K562 (cell line): ENCODE data around the gene CHST13. TPM values are rescaled to one million over a fixed set of nuclear protein-coding genes. Genes with fewer than 3 reads are reported as not detected.

Source experiments
- CEBPB ChIP-seq: fragments of 450-650 bp; IDR thresholded peaks from 2 replicates; pipeline ENCODE4 v1.6.1; 2016; ENCODE audit warnings: missing genetic modification characterization, missing compliant biosample characterization
- MCM3 ChIP-seq: fragments of 450-650 bp; IDR thresholded peaks from 2 replicates; pipeline ENCODE4 v1.6.1; 2016
- MEF2D ChIP-seq: conservative IDR thresholded peaks from 2 replicates; pipeline ENCODE4 v1.6.1; 2016; ENCODE audit warnings: low read depth, missing genetic modification characterization, missing compliant biosample characterization
- NRF1 ChIP-seq, 2 experiments: fragments of 450-650 bp; IDR thresholded peaks in 1 of 2; conservative IDR thresholded peaks in 1 of 2; 2 replicates each; pipeline ENCODE4 v1.6.1; 2014; ENCODE audit warnings: mild to moderate bottlenecking in 2 of 2
- RAD21 ChIP-seq, 2 experiments: fragments of 250-450 bp in 1 of 2; fragments of 450-650 bp in 1 of 2; sonication (Bioruptor Pico) in 1 of 2; formaldehyde crosslinking in 1 of 2; IDR thresholded peaks in 1 of 2; conservative IDR thresholded peaks in 1 of 2; 2 replicates each; pipeline versions ENCODE4 v1.4.0 to v1.8.0; 2020 to 2022; ENCODE audit warnings: mild to moderate bottlenecking in 2 of 2, moderate library complexity in 1 of 2
- RBBP5 ChIP-seq: fragments of 200-600 bp; sonication (generic); IDR thresholded peaks from 2 replicates; pipeline ENCODE4 v1.6.1; 2012; ENCODE audit warnings: borderline replicate concordance, mild to moderate bottlenecking, low read length, control low read depth, inconsistent platforms; ENCODE audit not compliant: insufficient read depth, poor library complexity, severe bottlenecking
- SMC3 ChIP-seq: conservative IDR thresholded peaks from 2 replicates; pipeline ENCODE4 v1.6.1; 2011; ENCODE audit warnings: low read depth, low read length, improper control_type of control experiment; ENCODE audit not compliant: insufficient read depth
- ZFPM2 ChIP-seq: fragments of 250-450 bp; sonication (Bioruptor Pico); IDR thresholded peaks from 2 replicates; pipeline ENCODE4 v1.5.1; 2022; ENCODE audit warnings: mild to moderate bottlenecking
- polyA plus RNA-seq, 8 experiments: library from polyadenylated mRNA; depleted of rRNA in 4 of 8; stranded (reverse) in 5 of 8; unstranded in 3 of 8; fragments of >200 nt; fragmentation: Nextera tagmentation in 2 of 8; fragmentation: Illumina TruSeq in 1 of 8; extraction: Ambion mirVana in 2 of 8; extraction: Trizol in 1 of 8; gene quantifications; 2 replicates each; pipeline versions ENCODE4 v1.2.1 to v1.2.3, GENCODE V29; 2011 to 2014; ENCODE audit warnings: inconsistent platforms in 1 of 8, missing spikeins in 1 of 8
- total RNA-seq, 7 experiments: library from RNA; depleted of rRNA in 6 of 7; stranded (reverse); fragments of >200 nt in 6 of 7; fragmentation: Illumina TruSeq in 2 of 7; extraction: Trizol in 2 of 7; gene quantifications; 2 replicates each; pipeline versions ENCODE4 v1.2.1 to v1.2.3, GENCODE V29; 2011 to 2021; ENCODE audit warnings: low replicate concordance in 1 of 7
- TF ChIP-seq, protein P1 (sequence below): sonication (generic); formaldehyde crosslinking; IDR thresholded peaks from 2 replicates; pipeline ENCODE4 v1.8.0; 2023; ENCODE audit warnings: mild to moderate bottlenecking, missing genetic modification reagents
- TF ChIP-seq, protein P2 (sequence below): fragments of 250-450 bp; sonication (Bioruptor Pico); IDR thresholded peaks from 2 replicates; pipeline ENCODE4 v1.5.0; 2021
- TF ChIP-seq, protein P3 (sequence below): sonication (generic); formaldehyde crosslinking; IDR thresholded peaks from 2 replicates; pipeline ENCODE4 v1.8.0; 2022; ENCODE audit warnings: mild to moderate bottlenecking, missing genetic modification reagents
- TF ChIP-seq, protein P4 (sequence below), 2 experiments: IDR thresholded peaks; 2 replicates each; pipeline ENCODE4 v1.6.1; 2012; ENCODE audit warnings: improper control_type of control experiment in 2 of 2, low read depth in 2 of 2, low read length in 2 of 2, borderline replicate concordance in 1 of 2
- TF ChIP-seq, protein P5 (sequence below): IDR thresholded peaks from 2 replicates; pipeline ENCODE4 v1.6.1; 2014; ENCODE audit warnings: antibody characterized with exemption

CHST13 gene
- total and polyA plus RNA-seq, 9 of the 15 experiments (the other 6 are each of a cell fraction or from before 2014, with no cell fraction given) = not detected

DNA sequence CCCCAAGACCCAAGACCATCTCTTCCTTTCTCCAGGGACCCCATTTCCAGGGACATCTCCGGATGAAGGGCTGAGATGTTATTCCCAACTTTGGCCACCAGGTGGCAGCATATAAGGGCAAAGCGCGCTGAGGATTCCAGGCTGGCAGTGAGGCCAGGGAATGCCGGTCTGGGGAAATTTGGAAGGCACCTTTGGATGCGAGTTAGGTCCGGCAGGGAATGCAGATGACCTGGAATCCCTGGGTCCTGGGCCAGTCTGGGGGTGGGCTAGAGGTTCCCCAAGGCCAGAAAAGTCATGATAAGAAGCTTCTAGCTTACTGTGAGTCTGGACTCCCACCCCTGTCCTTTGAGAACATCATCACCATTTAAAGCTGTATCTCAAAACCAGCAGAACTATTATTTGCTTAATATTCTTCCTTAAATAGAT lies 1.6 kb upstream of the CHST13 start (continued):
- TF ChIP-seq, protein P1, sequence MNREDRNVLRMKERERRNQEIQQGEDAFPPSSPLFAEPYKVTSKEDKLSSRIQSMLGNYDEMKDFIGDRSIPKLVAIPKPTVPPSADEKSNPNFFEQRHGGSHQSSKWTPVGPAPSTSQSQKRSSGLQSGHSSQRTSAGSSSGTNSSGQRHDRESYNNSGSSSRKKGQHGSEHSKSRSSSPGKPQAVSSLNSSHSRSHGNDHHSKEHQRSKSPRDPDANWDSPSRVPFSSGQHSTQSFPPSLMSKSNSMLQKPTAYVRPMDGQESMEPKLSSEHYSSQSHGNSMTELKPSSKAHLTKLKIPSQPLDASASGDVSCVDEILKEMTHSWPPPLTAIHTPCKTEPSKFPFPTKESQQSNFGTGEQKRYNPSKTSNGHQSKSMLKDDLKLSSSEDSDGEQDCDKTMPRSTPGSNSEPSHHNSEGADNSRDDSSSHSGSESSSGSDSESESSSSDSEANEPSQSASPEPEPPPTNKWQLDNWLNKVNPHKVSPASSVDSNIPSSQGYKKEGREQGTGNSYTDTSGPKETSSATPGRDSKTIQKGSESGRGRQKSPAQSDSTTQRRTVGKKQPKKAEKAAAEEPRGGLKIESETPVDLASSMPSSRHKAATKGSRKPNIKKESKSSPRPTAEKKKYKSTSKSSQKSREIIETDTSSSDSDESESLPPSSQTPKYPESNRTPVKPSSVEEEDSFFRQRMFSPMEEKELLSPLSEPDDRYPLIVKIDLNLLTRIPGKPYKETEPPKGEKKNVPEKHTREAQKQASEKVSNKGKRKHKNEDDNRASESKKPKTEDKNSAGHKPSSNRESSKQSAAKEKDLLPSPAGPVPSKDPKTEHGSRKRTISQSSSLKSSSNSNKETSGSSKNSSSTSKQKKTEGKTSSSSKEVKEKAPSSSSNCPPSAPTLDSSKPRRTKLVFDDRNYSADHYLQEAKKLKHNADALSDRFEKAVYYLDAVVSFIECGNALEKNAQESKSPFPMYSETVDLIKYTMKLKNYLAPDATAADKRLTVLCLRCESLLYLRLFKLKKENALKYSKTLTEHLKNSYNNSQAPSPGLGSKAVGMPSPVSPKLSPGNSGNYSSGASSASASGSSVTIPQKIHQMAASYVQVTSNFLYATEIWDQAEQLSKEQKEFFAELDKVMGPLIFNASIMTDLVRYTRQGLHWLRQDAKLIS (CRISPR knock-in tag) = no peak
- TF ChIP-seq CEBPB (tag) (no peak), ZFPM2 (CRISPR knock-in tag) (no peak), MCM3 (no peak), SMC3 (peak; percentile 66), RAD21 (CRISPR knock-in tag; conservative IDR thresholded peaks at IDR 0.05 in 1 of 2, IDR thresholded peaks at IDR 0.05 in 1 of 2) (peak; percentile 57 to 65), MEF2D (tag) (no peak), RBBP5 (no peak), NRF1 (conservative IDR thresholded peaks at IDR 0.05 in 1 of 2, IDR thresholded peaks at IDR 0.05 in 1 of 2) (no peak)
- TF ChIP-seq, protein P2, sequence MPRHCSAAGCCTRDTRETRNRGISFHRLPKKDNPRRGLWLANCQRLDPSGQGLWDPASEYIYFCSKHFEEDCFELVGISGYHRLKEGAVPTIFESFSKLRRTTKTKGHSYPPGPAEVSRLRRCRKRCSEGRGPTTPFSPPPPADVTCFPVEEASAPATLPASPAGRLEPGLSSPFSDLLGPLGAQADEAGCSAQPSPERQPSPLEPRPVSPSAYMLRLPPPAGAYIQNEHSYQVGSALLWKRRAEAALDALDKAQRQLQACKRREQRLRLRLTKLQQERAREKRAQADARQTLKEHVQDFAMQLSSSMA (CRISPR knock-in tag) = no peak
- TF ChIP-seq, protein P3, sequence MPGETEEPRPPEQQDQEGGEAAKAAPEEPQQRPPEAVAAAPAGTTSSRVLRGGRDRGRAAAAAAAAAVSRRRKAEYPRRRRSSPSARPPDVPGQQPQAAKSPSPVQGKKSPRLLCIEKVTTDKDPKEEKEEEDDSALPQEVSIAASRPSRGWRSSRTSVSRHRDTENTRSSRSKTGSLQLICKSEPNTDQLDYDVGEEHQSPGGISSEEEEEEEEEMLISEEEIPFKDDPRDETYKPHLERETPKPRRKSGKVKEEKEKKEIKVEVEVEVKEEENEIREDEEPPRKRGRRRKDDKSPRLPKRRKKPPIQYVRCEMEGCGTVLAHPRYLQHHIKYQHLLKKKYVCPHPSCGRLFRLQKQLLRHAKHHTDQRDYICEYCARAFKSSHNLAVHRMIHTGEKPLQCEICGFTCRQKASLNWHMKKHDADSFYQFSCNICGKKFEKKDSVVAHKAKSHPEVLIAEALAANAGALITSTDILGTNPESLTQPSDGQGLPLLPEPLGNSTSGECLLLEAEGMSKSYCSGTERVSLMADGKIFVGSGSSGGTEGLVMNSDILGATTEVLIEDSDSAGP (CRISPR knock-in tag) = no peak
- TF ChIP-seq, protein P4, sequence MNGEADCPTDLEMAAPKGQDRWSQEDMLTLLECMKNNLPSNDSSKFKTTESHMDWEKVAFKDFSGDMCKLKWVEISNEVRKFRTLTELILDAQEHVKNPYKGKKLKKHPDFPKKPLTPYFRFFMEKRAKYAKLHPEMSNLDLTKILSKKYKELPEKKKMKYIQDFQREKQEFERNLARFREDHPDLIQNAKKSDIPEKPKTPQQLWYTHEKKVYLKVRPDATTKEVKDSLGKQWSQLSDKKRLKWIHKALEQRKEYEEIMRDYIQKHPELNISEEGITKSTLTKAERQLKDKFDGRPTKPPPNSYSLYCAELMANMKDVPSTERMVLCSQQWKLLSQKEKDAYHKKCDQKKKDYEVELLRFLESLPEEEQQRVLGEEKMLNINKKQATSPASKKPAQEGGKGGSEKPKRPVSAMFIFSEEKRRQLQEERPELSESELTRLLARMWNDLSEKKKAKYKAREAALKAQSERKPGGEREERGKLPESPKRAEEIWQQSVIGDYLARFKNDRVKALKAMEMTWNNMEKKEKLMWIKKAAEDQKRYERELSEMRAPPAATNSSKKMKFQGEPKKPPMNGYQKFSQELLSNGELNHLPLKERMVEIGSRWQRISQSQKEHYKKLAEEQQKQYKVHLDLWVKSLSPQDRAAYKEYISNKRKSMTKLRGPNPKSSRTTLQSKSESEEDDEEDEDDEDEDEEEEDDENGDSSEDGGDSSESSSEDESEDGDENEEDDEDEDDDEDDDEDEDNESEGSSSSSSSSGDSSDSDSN (IDR thresholded peaks at IDR 0.05; ENCODE audit: borderline replicate concordance in 1 of 2, low read depth in 2 of 2, low read length in 2 of 2) = no peak
- TF ChIP-seq, protein P5, sequence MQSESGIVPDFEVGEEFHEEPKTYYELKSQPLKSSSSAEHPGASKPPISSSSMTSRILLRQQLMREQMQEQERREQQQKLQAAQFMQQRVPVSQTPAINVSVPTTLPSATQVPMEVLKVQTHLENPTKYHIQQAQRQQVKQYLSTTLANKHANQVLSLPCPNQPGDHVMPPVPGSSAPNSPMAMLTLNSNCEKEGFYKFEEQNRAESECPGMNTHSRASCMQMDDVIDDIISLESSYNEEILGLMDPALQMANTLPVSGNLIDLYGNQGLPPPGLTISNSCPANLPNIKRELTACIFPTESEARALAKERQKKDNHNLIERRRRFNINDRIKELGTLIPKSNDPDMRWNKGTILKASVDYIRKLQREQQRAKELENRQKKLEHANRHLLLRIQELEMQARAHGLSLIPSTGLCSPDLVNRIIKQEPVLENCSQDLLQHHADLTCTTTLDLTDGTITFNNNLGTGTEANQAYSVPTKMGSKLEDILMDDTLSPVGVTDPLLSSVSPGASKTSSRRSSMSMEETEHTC = no peak
